Stimulated activated CD8-positive, alpha-beta memory T cell treated with anti-CD3 and anti-CD28 coated beads, Interleukin-4, amount 100 ng/mL, for 4 hours (primary cell): ENCODE data around the gene BICDL2.
A peak's percentile ranks its signal among the peaks of the same experiment; 100 is the strongest.

Experiments used
- DNase-seq, 2 donors: peaks; one replicate each; pipeline ENCODE4 v3.0.0-alpha.2; 2020; ENCODE audit warnings: low read depth in 2 of 2, low spot score in 1 of 2

BICDL2 gene

DNA sequence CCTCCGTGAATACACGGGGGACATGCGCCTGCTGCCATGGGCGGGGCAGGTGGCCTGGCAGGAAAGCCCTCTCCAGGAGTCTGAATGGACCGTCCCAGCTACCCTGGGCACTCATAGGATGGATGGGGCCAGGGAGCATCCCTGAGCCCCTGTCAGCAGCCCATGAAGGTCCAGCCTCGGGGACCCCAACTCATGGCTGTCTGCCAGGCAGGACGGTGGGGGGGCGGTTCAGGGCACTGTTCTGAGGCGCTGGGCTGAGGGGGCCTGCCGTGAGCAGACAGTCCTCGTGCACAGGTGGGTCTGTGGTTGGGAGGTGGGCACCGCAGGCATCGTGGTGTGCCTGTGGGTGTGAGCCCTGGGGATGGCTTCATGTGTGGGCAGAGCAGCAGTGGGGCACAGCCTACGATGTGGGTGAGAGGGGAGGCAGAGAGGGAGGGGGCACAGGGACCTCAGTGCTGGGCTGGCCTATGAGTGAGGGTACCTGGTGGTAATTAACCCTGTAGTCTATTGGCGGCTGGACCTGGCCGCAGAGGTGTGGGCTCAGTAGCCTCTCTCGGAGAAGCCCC is 50.0 kb downstream of the BICDL2 start:
- no peak for DNase-seq

DNA sequence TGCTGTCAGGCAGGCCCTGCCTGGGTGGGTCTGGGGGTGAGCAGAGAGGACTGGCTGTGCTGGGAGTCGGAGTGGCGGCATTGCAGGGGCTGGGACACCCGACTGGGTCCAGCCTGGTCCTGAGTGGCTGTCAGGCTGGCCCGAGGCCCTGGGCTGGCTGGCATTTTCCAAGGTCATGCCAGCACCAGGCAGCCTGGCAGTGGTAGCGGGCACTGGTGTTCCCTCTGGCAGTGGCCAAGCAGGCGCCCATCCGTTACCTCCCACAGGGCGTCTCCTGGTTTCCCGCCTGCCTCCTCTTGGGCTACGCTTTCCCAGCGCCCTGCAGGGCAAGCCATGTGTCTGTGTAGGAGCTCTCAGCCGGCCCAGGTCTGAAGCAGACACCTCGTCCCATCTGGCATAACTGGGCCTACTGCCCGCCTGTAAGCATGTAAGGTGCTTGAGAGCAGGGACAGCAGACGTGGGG is 50.8 kb downstream of the BICDL2 start:
- DNase-seq: no peak

DNA sequence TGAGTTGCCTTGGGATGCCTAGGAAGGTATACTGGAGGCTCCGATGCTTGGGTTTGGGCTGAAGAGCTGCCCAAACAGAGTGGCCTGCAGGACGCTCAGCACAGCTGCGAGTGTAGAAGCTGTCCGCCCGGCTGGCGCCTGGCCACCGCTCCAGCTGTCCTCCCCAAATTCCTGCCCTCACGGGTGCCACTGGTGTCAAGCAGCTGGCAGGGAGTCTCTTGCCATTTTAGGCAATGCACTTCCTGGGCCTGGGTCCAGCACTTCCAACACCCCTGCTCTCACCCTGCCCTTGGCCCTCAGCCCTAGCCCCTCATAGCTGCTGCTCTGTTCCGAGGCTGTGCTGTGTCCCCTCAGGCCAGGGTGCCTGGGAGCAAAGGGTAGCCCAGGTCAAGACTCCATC is 51.3 kb downstream of the BICDL2 start:
- DNase-seq: no peak

DNA sequence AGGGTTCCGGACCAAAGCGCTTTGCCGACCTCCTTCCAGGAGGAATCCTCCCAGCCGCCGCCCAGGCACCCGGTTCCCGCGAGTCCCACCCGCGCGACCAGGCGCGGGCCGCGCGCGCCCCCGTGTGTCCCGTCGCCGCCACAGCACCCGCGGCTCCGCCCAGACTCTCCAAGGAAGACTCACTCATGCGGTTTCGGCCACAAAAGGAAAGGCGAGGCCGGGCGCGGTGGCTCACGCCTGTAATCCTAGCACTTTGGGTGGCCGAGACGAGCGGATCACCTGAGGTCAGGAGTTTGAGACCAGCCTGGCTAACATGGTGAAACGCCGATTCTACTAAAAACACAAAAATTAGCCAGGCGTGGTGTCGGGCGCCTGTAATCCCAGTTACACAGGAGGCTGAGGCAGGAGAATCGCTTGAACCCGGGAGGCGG is 53.0 kb downstream of the BICDL2 start:
- DNase-seq: peak in 1 of 2 donors; percentile 35

DNA sequence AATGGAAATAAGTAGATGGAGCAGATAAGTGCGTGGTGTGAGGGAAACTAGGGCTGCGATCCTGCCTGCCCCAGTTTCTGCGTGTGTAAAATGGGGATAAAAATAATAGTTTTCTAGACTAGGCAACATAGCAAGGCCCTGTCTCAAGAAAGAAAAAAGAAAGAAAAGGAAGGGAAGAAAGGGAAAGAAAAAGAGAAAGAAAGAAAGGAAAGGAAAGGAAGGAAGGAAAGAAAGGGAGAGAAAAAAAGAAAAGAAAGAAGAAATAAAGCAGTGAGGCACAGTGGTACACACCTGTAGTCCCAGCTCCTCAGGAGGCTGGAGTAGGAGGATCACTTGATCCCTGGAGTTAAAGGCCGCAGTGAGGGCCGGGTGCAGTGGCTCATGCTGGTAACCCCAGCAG is 54.3 kb downstream of the BICDL2 start:
- DNase-seq: no peak

DNA sequence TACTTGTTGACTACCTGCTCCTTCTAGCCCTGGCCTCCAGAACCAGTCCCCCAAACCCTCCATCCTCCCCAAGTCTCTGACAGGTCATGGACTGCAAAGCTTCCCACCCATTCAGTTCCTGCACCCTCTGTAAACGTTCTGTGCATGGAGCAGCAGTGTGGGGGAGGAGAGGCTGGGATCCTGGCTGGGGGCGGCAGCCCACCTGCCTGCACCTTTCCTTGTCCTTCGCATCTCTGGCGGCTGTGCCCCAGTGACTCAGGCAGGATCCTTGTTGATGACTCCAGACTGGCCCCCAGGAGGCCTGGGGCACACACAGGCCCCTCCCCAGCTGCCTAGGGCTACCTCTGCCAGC is 54.9 kb downstream of the BICDL2 start:
- no peak for DNase-seq

DNA sequence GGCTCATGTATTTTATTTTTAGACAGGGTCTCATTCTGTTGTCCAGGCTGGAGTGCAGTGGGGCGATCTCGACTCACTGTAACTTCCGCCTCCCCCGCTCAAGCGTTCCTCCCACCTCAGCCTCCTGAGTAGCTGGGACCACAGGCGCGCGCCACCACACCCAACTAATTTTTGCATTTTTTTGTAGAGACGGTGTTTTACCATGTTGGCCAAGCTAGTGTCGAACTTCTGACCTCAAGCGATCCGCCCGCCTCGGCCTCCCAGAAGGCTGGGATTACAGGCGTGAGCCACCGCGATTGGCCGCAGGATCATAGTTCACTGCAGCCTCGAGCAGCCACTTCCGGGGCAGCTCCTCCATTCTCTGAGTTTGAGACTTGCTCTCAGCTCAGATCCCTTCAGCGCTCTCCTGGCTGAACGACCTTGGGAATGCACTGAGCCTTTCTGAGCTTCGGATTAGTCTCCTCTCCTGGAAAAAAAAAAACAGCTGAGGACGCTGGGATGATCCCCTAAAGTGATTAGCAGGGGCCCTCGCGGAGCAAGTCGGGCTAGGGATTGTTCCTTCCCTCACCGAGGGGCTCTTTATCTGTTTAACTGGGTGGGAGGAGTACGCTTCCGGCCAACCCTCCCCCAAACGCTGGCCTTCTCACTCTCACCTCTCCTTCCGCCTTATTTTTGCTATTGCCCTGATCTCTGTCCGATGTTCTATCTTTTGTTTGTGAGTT is 55.4 kb downstream of the BICDL2 start:
- DNase-seq: no peak

DNA sequence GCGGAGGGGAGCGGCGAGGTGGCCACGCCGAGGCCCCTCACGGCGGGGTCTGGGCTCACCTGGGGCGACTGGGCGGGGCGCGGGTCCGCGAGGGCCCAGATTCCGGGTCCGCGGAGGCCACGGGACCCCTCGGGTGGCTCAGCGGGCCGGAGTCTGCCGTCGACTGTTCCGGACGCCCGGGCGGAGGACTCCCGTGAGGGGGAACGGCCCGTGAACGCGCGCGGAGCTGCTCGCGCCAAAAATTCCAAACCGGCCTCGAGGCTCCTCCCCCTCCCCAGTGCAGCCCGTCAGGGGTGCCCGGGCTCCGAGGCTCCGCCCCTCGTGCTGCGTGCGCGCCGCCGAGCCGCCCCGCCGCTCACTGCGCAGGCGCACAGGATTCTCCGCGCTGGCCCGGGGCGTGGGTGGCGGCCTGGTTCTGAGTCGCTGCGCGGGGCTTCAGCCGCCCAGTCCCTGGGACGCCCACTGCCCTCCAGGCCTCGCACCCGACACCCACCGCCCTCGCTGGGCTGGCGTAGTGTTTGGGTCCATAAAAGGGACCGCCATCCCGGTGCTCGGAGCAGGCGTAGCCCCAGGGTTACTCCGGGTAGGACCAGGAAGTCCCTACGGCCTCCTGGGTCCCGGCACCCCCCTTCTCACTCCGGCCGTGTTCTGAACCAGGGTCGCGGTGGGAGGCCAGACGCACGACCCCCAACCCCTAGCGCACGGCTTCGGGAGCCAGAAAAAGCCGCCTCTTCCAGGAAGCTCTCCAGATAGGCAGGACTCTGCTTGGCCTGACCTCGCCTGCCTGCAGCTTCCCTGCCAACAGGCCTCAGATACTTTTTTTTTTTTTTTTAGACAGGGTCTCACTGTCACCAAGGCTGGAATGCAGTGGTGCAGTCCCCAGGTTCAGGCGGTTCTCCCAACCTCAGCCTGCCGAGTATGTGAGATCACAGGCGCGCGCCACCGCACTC is 56.2 kb downstream of the BICDL2 start, which contains the start of gene PKMYT1:
Gene PKMYT1 (minus strand): TSS at position 220 of the 950 bp plus-strand sequence. CDS start 789 bp downstream, outside the sequence.
- DNase-seq: peak; percentile 85 to 86

DNA sequence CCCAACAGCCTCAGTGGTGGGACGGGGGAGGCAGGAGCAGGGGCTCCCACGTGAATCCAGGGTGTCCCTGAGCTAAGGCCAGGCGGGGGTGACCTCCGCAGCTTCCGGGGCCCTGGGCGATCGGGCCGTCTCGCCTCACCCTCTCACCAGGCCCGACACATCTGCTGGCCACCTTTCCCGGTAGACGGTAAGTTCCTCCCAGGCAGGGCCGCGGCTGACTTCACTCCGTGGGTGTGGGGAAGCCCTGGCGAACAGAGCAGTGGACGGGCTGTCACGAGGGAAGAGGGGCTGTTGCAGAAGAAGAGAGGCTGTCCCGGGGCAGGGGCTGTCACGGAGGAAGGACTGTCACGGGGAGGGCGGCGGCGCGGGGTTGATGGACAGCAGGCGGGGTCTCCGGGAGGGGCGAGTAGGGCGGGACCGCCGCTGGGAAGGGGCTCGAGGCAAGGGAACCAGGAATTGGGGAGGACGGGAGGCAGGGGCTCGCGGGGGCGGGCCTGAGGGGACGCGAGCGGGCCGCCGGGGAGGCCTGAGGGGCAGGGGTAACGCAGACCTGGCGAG is 57.0 kb downstream of the BICDL2 start:
- no peak for DNase-seq
